HepG2 (cell line): ENCODE data around the gene OPN3. TPM values are rescaled to one million over a fixed set of nuclear protein-coding genes. Genes with fewer than 3 reads are reported as not detected.

ENCODE experiments used
- ARNT2 ChIP-seq: sonication (generic); formaldehyde crosslinking; IDR thresholded peaks from 2 replicates; pipeline ENCODE4 v1.8.0; 2022; ENCODE audit warnings: mild to moderate bottlenecking, low read depth, missing genetic modification reagents, moderate library complexity
- BRCA1 ChIP-seq: sonication (generic); formaldehyde crosslinking; IDR thresholded peaks from 2 replicates; pipeline ENCODE4 v1.4.0; 2020; ENCODE audit warnings: missing genetic modification reagents
- HBP1 ChIP-seq: IDR thresholded peaks from 2 replicates; pipeline ENCODE4 v1.6.1; 2016; ENCODE audit warnings: low read depth, control low read depth
- KAT7 ChIP-seq: IDR thresholded peaks from 2 replicates; pipeline ENCODE4 v1.6.1; 2018; ENCODE audit warnings: borderline replicate concordance, missing compliant biosample characterization
- PRMT3 ChIP-seq: sonication (generic); formaldehyde crosslinking; IDR thresholded peaks from 2 replicates; pipeline ENCODE4 v1.8.1; 2022; ENCODE audit warnings: low read depth, mild to moderate bottlenecking, moderate library complexity, missing genetic modification reagents, borderline replicate concordance
- SMARCC2 ChIP-seq: fragments of 450-650 bp; IDR thresholded peaks from 2 replicates; pipeline ENCODE4 v1.6.1; 2017; ENCODE audit warnings: antibody characterized with exemption, mild to moderate bottlenecking
- ZBTB7B ChIP-seq: sonication (generic); formaldehyde crosslinking; IDR thresholded peaks from 2 replicates; pipeline ENCODE4 v1.4.0; 2020; ENCODE audit warnings: missing genetic modification reagents
- ZNF530 ChIP-seq: sonication (generic); formaldehyde crosslinking; IDR thresholded peaks from 2 replicates; pipeline ENCODE4 v1.5.0; 2020; ENCODE audit warnings: low read depth, mild to moderate bottlenecking, missing genetic modification reagents
- ZNF589 ChIP-seq: sonication (generic); formaldehyde crosslinking; conservative IDR thresholded peaks from 2 replicates; pipeline ENCODE4 v1.8.0; 2022; ENCODE audit warnings: mild to moderate bottlenecking, moderate library complexity, missing genetic modification reagents
- ZNF747 ChIP-seq: sonication (generic); formaldehyde crosslinking; IDR thresholded peaks from 2 replicates; pipeline ENCODE4 v1.8.1; 2023; ENCODE audit warnings: missing genetic modification reagents, mild to moderate bottlenecking, borderline replicate concordance
- ZSCAN29 ChIP-seq: sonication (generic); formaldehyde crosslinking; conservative IDR thresholded peaks from 2 replicates; pipeline ENCODE4 v1.4.0; 2020; ENCODE audit warnings: mild to moderate bottlenecking, missing genetic modification reagents
- polyA plus RNA-seq, 8 experiments: library from polyadenylated mRNA; depleted of rRNA in 3 of 8; stranded (reverse) in 7 of 8; unstranded in 1 of 8; fragments of >200 nt; fragmentation: Illumina TruSeq in 4 of 8; extraction: Trizol in 4 of 8; gene quantifications; 2 replicates each; pipeline versions ENCODE4 v1.2.1 to v1.2.3, GENCODE V29; 2011 to 2016; ENCODE audit warnings: low read depth in 4 of 8, missing spikeins in 1 of 8, mixed read lengths in 1 of 8; ENCODE audit not compliant: insufficient read depth in 1 of 8
- total RNA-seq, 5 experiments: library from RNA; depleted of rRNA; stranded (reverse); fragments of >200 nt; fragmentation: Illumina TruSeq; extraction: Trizol; gene quantifications; 2 replicates each; pipeline ENCODE4 v1.2.3, GENCODE V29; 2016; ENCODE audit warnings: low read depth in 1 of 5
- TF ChIP-seq, protein P1 (sequence below): sonication (generic); formaldehyde crosslinking; IDR thresholded peaks from 2 replicates; pipeline ENCODE4; 2020; ENCODE audit warnings: missing genetic modification reagents, mild to moderate bottlenecking, borderline replicate concordance
- TF ChIP-seq, protein P2 (sequence below): sonication (generic); formaldehyde crosslinking; IDR thresholded peaks from 2 replicates; pipeline ENCODE4 v1.5.0; 2020; ENCODE audit warnings: mild to moderate bottlenecking, missing genetic modification reagents
- TF ChIP-seq, protein P3 (sequence below): sonication (generic); formaldehyde crosslinking; IDR thresholded peaks from 2 replicates; pipeline ENCODE4 v1.9.0; 2021; ENCODE audit warnings: mild to moderate bottlenecking, missing genetic modification reagents

OPN3 gene
- total and polyA plus RNA-seq, 2 of the 13 experiments (the other 11 are each of a cell fraction or from before 2014, with no cell fraction given), result 17.4 to 23.0 TPM

GRCh38 chr1:241640867-241641622 is 876 bp upstream of the OPN3 start (continued):
- TF ChIP-seq, protein P1, sequence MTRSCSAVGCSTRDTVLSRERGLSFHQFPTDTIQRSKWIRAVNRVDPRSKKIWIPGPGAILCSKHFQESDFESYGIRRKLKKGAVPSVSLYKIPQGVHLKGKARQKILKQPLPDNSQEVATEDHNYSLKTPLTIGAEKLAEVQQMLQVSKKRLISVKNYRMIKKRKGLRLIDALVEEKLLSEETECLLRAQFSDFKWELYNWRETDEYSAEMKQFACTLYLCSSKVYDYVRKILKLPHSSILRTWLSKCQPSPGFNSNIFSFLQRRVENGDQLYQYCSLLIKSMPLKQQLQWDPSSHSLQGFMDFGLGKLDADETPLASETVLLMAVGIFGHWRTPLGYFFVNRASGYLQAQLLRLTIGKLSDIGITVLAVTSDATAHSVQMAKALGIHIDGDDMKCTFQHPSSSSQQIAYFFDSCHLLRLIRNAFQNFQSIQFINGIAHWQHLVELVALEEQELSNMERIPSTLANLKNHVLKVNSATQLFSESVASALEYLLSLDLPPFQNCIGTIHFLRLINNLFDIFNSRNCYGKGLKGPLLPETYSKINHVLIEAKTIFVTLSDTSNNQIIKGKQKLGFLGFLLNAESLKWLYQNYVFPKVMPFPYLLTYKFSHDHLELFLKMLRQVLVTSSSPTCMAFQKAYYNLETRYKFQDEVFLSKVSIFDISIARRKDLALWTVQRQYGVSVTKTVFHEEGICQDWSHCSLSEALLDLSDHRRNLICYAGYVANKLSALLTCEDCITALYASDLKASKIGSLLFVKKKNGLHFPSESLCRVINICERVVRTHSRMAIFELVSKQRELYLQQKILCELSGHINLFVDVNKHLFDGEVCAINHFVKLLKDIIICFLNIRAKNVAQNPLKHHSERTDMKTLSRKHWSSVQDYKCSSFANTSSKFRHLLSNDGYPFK (CRISPR knock-in tag), result no peak
- TF ChIP-seq, protein P2, sequence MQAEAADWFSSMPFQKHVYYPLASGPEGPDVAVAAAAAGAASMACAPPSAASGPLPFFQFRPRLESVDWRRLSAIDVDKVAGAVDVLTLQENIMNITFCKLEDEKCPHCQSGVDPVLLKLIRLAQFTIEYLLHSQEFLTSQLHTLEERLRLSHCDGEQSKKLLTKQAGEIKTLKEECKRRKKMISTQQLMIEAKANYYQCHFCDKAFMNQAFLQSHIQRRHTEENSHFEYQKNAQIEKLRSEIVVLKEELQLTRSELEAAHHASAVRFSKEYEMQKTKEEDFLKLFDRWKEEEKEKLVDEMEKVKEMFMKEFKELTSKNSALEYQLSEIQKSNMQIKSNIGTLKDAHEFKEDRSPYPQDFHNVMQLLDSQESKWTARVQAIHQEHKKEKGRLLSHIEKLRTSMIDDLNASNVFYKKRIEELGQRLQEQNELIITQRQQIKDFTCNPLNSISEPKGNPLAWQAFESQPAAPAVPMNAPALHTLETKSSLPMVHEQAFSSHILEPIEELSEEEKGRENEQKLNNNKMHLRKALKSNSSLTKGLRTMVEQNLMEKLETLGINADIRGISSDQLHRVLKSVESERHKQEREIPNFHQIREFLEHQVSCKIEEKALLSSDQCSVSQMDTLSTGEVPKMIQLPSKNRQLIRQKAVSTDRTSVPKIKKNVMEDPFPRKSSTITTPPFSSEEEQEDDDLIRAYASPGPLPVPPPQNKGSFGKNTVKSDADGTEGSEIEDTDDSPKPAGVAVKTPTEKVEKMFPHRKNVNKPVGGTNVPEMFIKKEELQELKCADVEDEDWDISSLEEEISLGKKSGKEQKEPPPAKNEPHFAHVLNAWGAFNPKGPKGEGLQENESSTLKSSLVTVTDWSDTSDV (CRISPR knock-in tag), result no peak
- TF ChIP-seq SMARCC2 (no peak), PRMT3 (CRISPR knock-in tag) (no peak), BRCA1 (CRISPR knock-in tag) (no peak), HBP1 (CRISPR knock-in tag) (no peak; the same call in 1 of the 2 replicates), ZSCAN29 (0 out of 2 replicates have a peak, but pooled peaks have one; percentile 46), ZBTB7B (CRISPR knock-in tag) (0 out of 2 replicates have a peak, but pooled peaks have one; percentile 11), ZNF589 (CRISPR knock-in tag) (no peak), ZNF747 (CRISPR knock-in tag) (no peak), ARNT2 (no peak), ZNF530 (no peak), KAT7 (CRISPR knock-in tag) (no peak)
- TF ChIP-seq, protein P3, sequence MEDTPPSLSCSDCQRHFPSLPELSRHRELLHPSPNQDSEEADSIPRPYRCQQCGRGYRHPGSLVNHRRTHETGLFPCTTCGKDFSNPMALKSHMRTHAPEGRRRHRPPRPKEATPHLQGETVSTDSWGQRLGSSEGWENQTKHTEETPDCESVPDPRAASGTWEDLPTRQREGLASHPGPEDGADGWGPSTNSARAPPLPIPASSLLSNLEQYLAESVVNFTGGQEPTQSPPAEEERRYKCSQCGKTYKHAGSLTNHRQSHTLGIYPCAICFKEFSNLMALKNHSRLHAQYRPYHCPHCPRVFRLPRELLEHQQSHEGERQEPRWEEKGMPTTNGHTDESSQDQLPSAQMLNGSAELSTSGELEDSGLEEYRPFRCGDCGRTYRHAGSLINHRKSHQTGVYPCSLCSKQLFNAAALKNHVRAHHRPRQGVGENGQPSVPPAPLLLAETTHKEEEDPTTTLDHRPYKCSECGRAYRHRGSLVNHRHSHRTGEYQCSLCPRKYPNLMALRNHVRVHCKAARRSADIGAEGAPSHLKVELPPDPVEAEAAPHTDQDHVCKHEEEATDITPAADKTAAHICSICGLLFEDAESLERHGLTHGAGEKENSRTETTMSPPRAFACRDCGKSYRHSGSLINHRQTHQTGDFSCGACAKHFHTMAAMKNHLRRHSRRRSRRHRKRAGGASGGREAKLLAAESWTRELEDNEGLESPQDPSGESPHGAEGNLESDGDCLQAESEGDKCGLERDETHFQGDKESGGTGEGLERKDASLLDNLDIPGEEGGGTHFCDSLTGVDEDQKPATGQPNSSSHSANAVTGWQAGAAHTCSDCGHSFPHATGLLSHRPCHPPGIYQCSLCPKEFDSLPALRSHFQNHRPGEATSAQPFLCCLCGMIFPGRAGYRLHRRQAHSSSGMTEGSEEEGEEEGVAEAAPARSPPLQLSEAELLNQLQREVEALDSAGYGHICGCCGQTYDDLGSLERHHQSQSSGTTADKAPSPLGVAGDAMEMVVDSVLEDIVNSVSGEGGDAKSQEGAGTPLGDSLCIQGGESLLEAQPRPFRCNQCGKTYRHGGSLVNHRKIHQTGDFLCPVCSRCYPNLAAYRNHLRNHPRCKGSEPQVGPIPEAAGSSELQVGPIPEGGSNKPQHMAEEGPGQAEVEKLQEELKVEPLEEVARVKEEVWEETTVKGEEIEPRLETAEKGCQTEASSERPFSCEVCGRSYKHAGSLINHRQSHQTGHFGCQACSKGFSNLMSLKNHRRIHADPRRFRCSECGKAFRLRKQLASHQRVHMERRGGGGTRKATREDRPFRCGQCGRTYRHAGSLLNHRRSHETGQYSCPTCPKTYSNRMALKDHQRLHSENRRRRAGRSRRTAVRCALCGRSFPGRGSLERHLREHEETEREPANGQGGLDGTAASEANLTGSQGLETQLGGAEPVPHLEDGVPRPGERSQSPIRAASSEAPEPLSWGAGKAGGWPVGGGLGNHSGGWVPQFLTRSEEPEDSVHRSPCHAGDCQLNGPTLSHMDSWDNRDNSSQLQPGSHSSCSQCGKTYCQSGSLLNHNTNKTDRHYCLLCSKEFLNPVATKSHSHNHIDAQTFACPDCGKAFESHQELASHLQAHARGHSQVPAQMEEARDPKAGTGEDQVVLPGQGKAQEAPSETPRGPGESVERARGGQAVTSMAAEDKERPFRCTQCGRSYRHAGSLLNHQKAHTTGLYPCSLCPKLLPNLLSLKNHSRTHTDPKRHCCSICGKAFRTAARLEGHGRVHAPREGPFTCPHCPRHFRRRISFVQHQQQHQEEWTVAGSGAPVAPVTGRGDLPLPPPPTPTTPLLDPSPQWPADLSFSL (CRISPR knock-in tag), result no peak
